Measurements from ENCODE around the gene XKRX. TPM values are rescaled to one million over a fixed set of nuclear protein-coding genes. Genes with fewer than 3 reads are reported as not detected.

XKRX gene
- total RNA-seq, 3 donors from 2014 or later: 0.73 to 3.4 (median 3.3) TPM

GRCh38 chrX:100969408-100969807, 40.7 kb upstream of the XKRX start, which contains the start of gene ARL13A:
Gene ARL13A (plus strand): TSS chrX:100969708. CDS start chrX:100973690, 3,982 bp downstream.
- no peak within 1 kb of the TSS for H3K4me3 ChIP-seq
- intact Hi-C loops (cut with DNase I, micrococcal nuclease): no loop called here
- H3K9me3 ChIP-seq: no peaks in the 10 kb centered on the region
- H3K36me3 ChIP-seq (ENCODE audit: low read depth): no peaks in the 10 kb centered on the region
- ATAC-seq (no peak), DNase-seq (no peak)
- TF ChIP-seq CTCF (IDR thresholded peaks at IDR 0.05): no peak
- no peaks in the 10 kb centered on the region for H3K4me1 ChIP-seq (ENCODE audit: low read depth)

GRCh38 chrX:100964362-100964761, 35.6 kb upstream of the XKRX start:
- peak in 1 of 3 donors; percentile 12 for DNase-seq
- ATAC-seq: peak; percentile 65
- TF ChIP-seq CTCF (IDR thresholded peaks at IDR 0.05): no peak
- no peaks in the 10 kb centered on the region for H3K36me3 ChIP-seq (ENCODE audit: low read depth)
- H3K4me3 ChIP-seq: no peak overlapping the region
- intact Hi-C loops (cut with DNase I, micrococcal nuclease): no loop called here
- H3K4me1 ChIP-seq (ENCODE audit: low read depth): no peaks in the 10 kb centered on the region
- no peaks in the 10 kb centered on the region for H3K9me3 ChIP-seq

GRCh38 chrX:100962811-100963210, 34.1 kb upstream of the XKRX start:
- no peak overlapping the region for H3K4me3 ChIP-seq
- intact Hi-C loops (cut with DNase I, micrococcal nuclease): no loop called here
- no peaks in the 10 kb centered on the region for H3K36me3 ChIP-seq (ENCODE audit: low read depth)
- no peaks in the 10 kb centered on the region for H3K9me3 ChIP-seq
- no peaks in the 10 kb centered on the region for H3K4me1 ChIP-seq (ENCODE audit: low read depth)
- DNase-seq (no peak), ATAC-seq (no peak)
- no peak for TF ChIP-seq CTCF (IDR thresholded peaks at IDR 0.05)

GRCh38 chrX:100948557-100948956, 19.8 kb upstream of the XKRX start:
- Histone ChIP-seq H3K4me1 (ENCODE audit: low read depth) (no peaks in the 10 kb centered on the region), H3K4me3 (no peak overlapping the region), H3K9me3 (no peaks in the 10 kb centered on the region), H3K36me3 (ENCODE audit: low read depth) (no peaks in the 10 kb centered on the region)
- no peak for DNase-seq
- TF ChIP-seq CTCF (IDR thresholded peaks at IDR 0.05): no peak
- intact Hi-C loops (cut with DNase I, micrococcal nuclease): no loop called here
- no peak for ATAC-seq

- Histone ChIP-seq H3K36me3 (ENCODE audit: low read depth) (no peaks in the 10 kb centered on the region), H3K9me3 (no peaks in the 10 kb centered on the region), H3K4me1 (ENCODE audit: low read depth) (no peaks in the 10 kb centered on the region), H3K4me3 (no peak overlapping the region)
- ATAC-seq (no peak), DNase-seq (no peak)
- no peak for TF ChIP-seq CTCF (IDR thresholded peaks at IDR 0.05)
- intact Hi-C loops (cut with DNase I, micrococcal nuclease): no loop called here
Measured at GRCh38 chrX:100946299-100946927, 17.7 kb upstream of the XKRX start.

- ATAC-seq (no peak), DNase-seq (no peak)
- intact Hi-C loops (cut with DNase I, micrococcal nuclease): no loop called here
- Histone ChIP-seq H3K4me3 (no peak overlapping the region), H3K4me1 (ENCODE audit: low read depth) (no peaks in the 10 kb centered on the region), H3K9me3 (no peaks in the 10 kb centered on the region), H3K36me3 (ENCODE audit: low read depth) (no peaks in the 10 kb centered on the region)
- no peak for TF ChIP-seq CTCF (IDR thresholded peaks at IDR 0.05)
Measured at GRCh38 chrX:100944601-100945000, 15.9 kb upstream of the XKRX start.
